ENCODE data around the gene SIDT2.
"Not testable (repeated sequence)": the region's sequence is repeated elsewhere in the genome, so short reads cannot be mapped to it uniquely, and the experiment has no call there.

Gene SIDT2

GRCh38 chr11:117178210-117179034 is at the start of gene SIDT2:
TSS of gene SIDT2 (plus strand) at chr11:117178743. CDS start at chr11:117179264, 521 bp downstream.
- H3K27ac ChIP-seq: peak within 1 kb of the TSS; percentile 83
- TF ChIP-seq ZFX (IDR thresholded peaks at IDR 0.05) (no peak), CTCF (conservative IDR thresholded peaks at IDR 0.05) (no peak)

GRCh38 chr11:117130396-117130795 is 48.1 kb upstream of the SIDT2 start:
- not testable (repeated sequence) for H3K27ac ChIP-seq

- no peak overlapping the region for H3K27ac ChIP-seq
- no peak for TF ChIP-seq ZFX (IDR thresholded peaks at IDR 0.05)
- TF ChIP-seq CTCF (conservative IDR thresholded peaks at IDR 0.05): no peak
Observed at GRCh38 chr11:117130879-117131278, 47.7 kb upstream of the SIDT2 start.

GRCh38 chr11:117134431-117134830 is 44.1 kb upstream of the SIDT2 start:
- no peak overlapping the region for H3K27ac ChIP-seq
- no peak for TF ChIP-seq CTCF (conservative IDR thresholded peaks at IDR 0.05)
- no peak for TF ChIP-seq ZFX (IDR thresholded peaks at IDR 0.05)

- not testable (repeated sequence) for H3K27ac ChIP-seq
Observed at GRCh38 chr11:117134979-117135378, 43.6 kb upstream of the SIDT2 start.

- not testable (repeated sequence) for H3K27ac ChIP-seq
Observed at GRCh38 chr11:117137223-117138086, 41.1 kb upstream of the SIDT2 start.

GRCh38 chr11:117143390-117143789 is 35.2 kb upstream of the SIDT2 start:
- TF ChIP-seq CTCF (conservative IDR thresholded peaks at IDR 0.05) (no peak), ZFX (IDR thresholded peaks at IDR 0.05) (no peak)
- H3K27ac ChIP-seq: peak overlapping the region; percentile 92

- peak within 1 kb of the TSS; percentile 92 for H3K27ac ChIP-seq
- no peak for TF ChIP-seq CTCF (conservative IDR thresholded peaks at IDR 0.05)
- no peak for TF ChIP-seq ZFX (IDR thresholded peaks at IDR 0.05)
Observed at GRCh38 chr11:117143871-117144476, 34.6 kb upstream of the SIDT2 start, which contains the start of gene PAFAH1B2. TSS of gene PAFAH1B2 (plus strand) at chr11:117144287. CDS start at chr11:117152448, 8,161 bp downstream.
